Measurements from ENCODE around the gene AMDHD2.

The AMDHD2 gene

DNA sequence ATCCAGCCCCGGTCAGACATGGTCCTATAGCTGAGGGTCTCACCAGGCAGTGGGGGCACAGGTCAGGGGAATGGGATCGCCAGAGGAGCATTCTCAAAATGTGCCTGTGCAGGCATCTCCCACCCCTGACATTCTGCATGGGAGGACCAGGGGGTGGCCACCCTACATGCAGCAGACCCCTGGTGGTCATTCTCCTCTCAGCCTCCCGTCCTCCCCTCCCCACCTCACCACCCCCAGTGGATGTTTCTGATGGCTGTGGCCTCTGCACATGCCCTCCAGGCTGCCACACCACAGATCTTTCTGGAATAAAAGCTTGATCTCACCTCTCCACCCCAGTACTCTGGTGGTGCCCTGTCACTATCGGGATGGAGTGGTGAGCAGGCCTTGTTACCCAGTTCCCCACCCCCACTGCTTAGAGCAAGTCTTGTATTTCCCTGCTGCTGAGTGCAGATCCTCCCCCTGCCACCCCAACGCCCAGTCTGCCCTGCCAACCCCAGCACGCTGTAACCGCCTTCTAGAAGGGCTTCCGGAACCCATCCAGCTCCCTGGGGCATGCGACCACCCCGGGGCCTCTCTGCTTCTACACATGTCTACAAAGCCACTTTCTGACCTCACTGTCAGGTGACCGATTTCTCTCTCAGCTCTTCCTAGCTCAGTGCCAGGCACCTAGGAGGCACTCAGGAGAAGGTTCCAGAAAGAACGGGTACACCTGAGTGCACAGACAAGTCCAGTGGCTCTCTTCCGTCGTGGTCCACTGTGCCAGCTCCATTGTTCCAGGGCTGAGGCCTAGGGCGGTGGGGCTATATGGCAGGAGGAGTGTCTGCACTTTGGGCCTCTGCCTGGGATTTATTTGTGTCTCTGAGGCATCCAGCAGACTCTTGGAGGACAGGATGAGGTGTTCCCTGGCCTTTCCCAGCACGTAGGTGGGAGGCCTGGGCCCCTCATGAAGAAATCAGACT is 36.0 kb upstream of the AMDHD2 start:
- DNase-seq: no peak

DNA sequence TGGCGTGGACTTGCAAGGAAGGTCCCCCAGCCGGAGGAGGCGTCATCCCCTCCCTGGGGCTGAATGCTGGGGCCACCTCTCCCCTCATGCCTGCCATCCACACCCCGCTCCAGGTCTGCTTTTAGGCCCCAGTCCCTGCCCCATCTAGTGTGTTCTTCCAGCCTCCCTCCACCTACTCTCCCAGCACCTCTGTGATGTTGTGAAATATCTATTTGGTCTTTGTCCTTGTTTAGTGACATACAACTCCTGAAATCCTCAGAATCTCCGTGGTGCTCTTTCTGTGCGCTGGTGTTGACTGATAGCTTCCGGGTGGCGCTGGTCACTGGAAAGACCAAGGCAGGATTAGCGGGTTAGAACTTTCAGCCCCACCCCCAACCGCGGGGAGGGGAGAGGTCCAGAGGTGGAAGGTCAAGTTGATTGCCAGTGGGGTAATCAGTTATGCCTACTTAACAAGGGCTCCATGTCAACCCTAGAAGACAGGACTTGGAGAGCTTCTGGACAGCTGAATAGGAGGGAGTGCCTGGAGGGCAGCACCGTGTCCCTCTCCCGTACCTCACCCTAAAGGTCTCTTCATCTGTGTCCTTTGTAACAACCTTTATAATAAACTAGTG is 35.2 kb upstream of the AMDHD2 start:
- DNase-seq: no peak

DNA sequence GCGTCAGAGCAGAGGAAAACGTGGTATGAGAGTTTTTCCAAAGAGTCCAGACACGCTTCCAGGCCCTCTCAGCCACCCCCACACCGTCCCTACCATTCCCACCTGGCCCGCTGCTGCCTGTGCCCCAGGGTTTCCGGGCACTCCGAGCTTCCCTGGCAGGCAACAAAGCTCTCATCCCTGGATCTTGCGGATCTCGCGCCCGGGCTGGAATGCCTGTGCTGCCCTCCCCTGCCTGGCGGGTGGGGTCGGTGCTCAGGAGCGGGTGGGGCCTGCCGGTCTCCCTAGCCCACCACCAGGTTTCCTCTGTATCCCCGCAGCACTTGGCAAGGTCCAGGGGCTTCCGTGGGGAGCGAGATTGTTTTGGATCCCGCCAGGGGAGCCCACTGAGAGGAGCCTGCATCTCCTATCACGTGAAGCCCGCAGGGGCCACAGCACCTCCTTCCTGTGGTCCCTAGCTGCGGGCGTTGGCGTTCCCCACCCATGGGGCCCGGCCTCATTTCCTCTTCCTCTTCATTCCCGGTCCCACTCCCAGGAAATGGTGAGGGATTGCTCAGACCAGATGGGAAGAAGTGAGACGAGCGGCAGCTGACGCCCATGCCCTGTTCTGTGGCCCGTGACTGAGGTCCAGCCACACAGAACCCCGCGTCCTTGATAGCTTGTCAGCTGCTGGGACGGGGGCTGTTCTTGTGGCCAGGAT is 34.2 kb upstream of the AMDHD2 start:
- no peak for DNase-seq

GRCh38 chr16:2486645-2487516 is 33.3 kb upstream of the AMDHD2 start:
- peak; percentile 26 for DNase-seq

- DNase-seq: no peak
Observed at GRCh38 chr16:2487517-2487842, 32.7 kb upstream of the AMDHD2 start.

DNA sequence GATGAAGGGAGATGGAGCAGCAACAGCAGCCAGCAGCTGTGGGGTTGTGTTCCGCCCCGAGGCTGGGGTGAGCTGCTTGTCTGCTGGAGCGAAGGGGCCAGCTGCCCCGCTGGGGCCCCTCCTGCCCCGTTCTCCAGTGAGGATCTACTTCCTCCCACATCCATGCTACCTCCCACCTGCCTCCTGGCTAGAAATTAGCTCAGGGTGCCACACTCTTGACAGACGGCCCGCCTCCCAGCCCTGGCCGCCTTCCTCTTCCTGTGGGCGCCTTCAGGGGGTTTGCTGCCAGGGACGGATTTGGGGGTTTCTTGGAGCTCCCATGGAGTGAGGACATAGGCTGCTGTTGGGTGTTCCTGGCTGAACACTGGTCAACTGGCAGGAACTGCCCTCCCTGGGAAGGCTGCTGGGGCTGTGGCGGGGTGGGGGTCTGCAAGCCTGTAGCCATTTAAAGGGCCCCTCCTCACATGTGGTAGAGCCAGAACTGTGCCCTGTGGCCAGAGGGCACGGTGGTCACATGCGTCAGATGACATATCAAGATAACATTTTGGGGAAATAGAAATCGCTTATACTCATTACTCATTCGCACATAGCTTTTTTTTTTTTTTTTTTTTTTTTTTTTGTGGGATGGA is 32.2 kb upstream of the AMDHD2 start:
- DNase-seq: no peak

DNA sequence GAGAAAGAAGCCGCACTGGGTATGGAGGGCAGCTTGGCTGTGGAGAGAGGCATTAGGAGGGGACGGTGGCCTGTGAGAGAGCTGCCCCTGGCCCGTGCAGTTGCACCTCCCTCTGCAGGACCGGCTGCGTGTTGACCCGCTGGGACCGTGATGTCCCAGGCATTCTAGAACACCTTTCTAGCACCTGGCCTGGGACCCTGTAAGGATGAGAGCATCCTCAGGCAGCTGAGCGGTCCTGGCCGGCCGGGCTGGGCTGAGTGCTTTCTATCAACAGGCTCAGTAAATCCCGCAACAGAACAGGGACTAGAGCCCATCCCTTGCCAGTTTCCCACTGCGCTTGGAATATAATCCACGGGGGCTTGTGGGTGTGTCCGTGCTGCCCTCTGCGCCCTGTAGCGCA is 30.6 kb upstream of the AMDHD2 start:
- DNase-seq: no peak

- DNase-seq: no peak
Observed at GRCh38 chr16:2490190-2491105, 29.7 kb upstream of the AMDHD2 start.

DNA sequence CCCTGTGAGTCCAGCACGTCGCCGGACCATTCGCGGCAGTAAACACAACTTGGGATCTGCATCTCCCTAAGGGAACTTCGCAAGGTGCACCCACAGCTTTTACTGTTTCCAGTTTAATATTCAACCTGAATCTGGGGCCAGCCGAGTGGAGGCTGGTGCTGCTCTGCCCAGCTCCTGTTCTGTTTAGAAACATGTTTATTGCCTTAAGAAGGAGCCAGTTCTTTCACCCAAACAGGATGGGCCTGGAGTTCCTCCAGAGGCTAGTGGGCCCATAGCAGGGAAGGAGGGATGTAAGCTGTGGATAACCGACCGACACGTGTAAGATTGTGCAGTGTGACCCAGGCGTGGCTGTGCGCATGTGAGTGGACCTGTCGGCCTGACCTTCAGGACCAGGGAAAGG is 27.9 kb upstream of the AMDHD2 start:
- no peak for DNase-seq

DNA sequence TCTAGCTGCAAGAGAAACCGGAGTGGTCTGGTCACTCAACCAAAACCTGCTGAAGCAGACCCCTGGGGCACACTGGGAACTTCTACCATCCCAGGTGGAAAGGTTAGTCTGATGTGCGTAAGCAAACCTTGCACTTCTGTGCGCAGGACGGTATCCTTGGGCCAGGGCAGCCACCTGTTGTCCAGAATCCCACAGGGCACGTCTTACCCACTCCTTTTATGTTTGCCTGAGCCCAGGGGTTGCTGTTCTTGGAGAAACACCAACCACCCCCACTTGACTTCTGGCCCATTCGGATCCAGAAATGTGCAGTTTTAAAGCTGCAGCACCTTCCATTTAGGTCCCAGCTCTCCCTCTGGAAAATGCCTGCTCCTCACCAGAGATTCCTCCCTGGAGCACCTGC is 26.6 kb upstream of the AMDHD2 start:
- DNase-seq: no peak

- no peak for DNase-seq
Observed at GRCh38 chr16:2494616-2495015, 25.6 kb upstream of the AMDHD2 start.

DNA sequence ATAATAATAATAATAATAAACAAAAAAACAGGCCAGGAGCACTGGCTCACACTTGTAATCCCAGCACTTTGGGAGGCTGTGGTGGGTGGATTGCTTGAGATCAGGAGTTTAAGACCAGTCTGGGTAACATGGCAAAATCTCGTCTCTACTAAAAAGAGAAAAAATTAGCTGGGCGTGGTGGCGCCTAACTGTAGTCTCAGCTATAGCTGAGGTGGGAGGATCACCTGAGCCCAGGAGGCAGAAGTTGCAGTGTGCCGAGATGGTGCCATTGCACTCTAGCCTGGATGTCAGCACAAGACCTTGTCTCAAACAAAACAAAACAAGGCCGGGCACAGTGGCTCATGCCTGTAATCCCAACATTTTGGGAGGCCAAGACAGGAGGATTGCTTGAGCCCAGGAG is 25.1 kb upstream of the AMDHD2 start:
- DNase-seq: no peak

- DNase-seq: no peak
Observed at GRCh38 chr16:2496223-2497115, 23.7 kb upstream of the AMDHD2 start.

GRCh38 chr16:2497116-2497630 is 23.0 kb upstream of the AMDHD2 start:
- no peak for DNase-seq

DNA sequence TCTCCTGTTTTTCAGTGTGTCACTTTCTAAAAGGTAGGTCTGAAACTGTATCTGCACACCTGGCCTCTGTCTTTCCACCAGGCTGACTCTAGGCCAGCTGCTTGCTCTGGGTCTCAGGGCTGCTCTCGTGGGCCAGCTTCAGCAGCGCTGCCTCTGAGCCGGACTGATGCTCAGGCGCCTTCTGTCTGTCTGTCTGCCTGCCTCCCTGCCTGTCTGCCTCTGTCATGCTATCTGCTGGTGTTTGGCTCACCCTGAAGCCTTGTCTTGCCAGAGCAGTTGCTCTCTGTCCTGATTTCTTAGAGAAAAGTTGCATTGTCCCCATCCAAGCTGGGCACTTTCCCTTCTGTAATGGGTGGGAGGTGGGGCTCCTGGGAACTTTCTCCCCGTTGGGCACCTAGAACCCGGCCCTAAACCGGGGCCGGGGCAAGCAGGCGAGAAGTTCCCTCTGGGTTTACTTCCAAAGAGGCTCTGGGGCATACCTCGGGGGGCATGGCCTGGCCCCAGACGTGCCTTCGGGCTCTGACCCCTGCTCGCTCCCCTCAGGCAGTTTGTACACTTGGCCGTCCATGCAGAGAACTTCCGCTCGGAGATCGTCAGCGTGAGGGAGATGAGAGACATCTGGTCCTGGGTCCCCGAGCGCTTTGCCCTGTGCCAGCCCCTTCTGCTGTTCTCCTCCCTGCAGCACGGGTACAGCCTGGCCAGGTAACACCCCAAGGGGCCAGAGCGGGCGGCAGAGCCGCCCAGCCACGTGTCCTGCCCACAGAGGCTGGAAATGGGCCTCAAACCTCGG is 22.3 kb upstream of the AMDHD2 start:
- DNase-seq: no peak

DNA sequence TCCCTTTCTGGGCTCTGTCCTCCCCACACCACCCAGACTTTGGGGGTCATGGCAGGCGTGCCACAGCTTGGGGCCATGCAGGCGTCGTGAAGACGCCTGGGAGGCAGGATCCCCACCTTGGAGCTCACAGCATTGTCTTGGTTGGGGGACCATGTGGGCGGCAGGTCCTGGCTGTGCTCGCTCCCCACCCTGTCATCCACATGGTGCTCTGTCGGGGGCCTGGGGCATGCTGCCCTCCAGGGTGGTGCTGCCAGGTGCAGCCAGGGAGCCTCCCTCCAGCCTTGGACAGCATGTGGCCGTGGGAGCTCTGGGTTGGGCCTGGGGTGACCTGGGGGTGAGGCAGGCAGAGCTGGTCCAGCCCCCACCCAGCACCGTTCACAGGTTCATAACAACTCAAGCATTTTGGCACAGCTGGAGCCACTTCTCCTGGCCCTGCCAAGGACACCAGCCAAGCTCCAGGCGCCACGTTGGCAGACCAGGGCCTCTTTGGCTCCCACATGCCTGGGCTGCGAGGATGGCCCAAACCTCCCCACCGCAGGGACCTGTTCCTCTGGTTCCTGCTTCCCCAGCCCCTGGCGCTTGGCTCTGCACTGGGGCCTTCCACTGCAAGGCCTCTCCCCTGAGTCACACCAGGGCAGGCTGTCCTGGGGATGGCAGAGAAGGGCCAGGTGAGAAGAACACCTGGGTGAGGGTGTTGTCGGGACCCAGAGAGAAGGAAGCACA is 21.5 kb upstream of the AMDHD2 start:
- DNase-seq: no peak

- DNase-seq: no peak
Observed at GRCh38 chr16:2499454-2499853, 20.7 kb upstream of the AMDHD2 start.

GRCh38 chr16:2499890-2500429 is 20.2 kb upstream of the AMDHD2 start:
- DNase-seq: no peak
